Astrocyte (in vitro differentiated cells and primary cell): ENCODE data around the gene RIPK1. TPM values are rescaled to one million over a fixed set of nuclear protein-coding genes. Genes with fewer than 3 reads are reported as not detected.
A peak's percentile ranks its signal among the peaks of the same experiment; 100 is the strongest.
"Not testable (repeated sequence)": the region's sequence is repeated elsewhere in the genome, so short reads cannot be mapped to it uniquely, and the experiment has no call there.

Experiments
- DNase-seq: peaks from one replicate; pipeline ENCODE4 v3.0.0-alpha.2; 2010; ENCODE audit warnings: low read depth
- FAIRE-seq: peaks from 2 replicates; lab custom pipeline; 2011; peaks lifted over from hg19 to GRCh38; lab: Jason Lieb, UNC
- H2AFZ ChIP-seq: 2 replicates; pipeline ENCODE4 v1.6.0; 2012; ENCODE audit warnings: low read depth, low read length, inconsistent platforms
- H3K27ac ChIP-seq: 2 replicates; pipeline ENCODE4 v1.5.1; 2011; ENCODE audit warnings: low read depth, low read length, inconsistent platforms
- H3K27me3 ChIP-seq: 2 replicates; pipeline ENCODE4 v1.6.0; 2011; ENCODE audit warnings: low read length, inconsistent platforms; ENCODE audit not compliant: insufficient read depth
- H3K36me3 ChIP-seq: 2 replicates; pipeline ENCODE4 v1.5.1; 2011; ENCODE audit warnings: low read length, inconsistent platforms; ENCODE audit not compliant: insufficient read depth
- H3K4me1 ChIP-seq: 2 replicates; pipeline ENCODE4 v1.5.1; 2011; ENCODE audit warnings: low read length, inconsistent platforms; ENCODE audit not compliant: insufficient read depth
- H3K4me2 ChIP-seq: 2 replicates; pipeline ENCODE4 v1.6.0; 2012; ENCODE audit warnings: low read length, inconsistent platforms
- H3K4me3 ChIP-seq: 2 replicates; pipeline ENCODE4 v1.5.1; 2011; ENCODE audit warnings: low read depth, mild to moderate bottlenecking, low read length, inconsistent platforms; ENCODE audit not compliant: insufficient read depth
- H3K79me2 ChIP-seq: 2 replicates; pipeline ENCODE4 v1.6.0; 2012; ENCODE audit warnings: mild to moderate bottlenecking, low read length, inconsistent platforms; ENCODE audit not compliant: insufficient read depth
- H3K9ac ChIP-seq: 2 replicates; pipeline ENCODE4 v1.6.0; 2012; ENCODE audit warnings: mild to moderate bottlenecking, low read length, inconsistent platforms
- H3K9me3 ChIP-seq: 2 replicates; pipeline ENCODE4 v1.5.1; 2012; ENCODE audit warnings: low read depth, mild to moderate bottlenecking, low read length, inconsistent platforms; ENCODE audit not compliant: insufficient read depth
- H4K20me1 ChIP-seq: 2 replicates; pipeline ENCODE4 v1.6.0; 2012; ENCODE audit warnings: low read length, inconsistent platforms; ENCODE audit not compliant: insufficient read depth
- H3K27ac Mint-ChIP-seq: one replicate; pipeline ENCODE4 v1.8.0; 2021; ENCODE audit warnings: mild to moderate bottlenecking, mixed read lengths; ENCODE audit not compliant: unreplicated experiment
- H3K27me3 Mint-ChIP-seq: one replicate; pipeline ENCODE4 v1.8.0; 2021; ENCODE audit warnings: low read depth, mixed read lengths; ENCODE audit not compliant: unreplicated experiment
- H3K36me3 Mint-ChIP-seq: one replicate; pipeline ENCODE4 v1.8.0; 2021; ENCODE audit warnings: low read depth, mixed read lengths; ENCODE audit not compliant: unreplicated experiment
- H3K4me1 Mint-ChIP-seq: one replicate; pipeline ENCODE4 v1.8.0; 2021; ENCODE audit warnings: low read depth, mixed read lengths; ENCODE audit not compliant: unreplicated experiment
- H3K4me3 Mint-ChIP-seq: one replicate; pipeline ENCODE4 v1.8.0; 2021; ENCODE audit warnings: mild to moderate bottlenecking, moderate library complexity, mixed read lengths; ENCODE audit not compliant: unreplicated experiment
- H3K9me3 Mint-ChIP-seq: one replicate; pipeline ENCODE4 v1.8.0; 2021; ENCODE audit warnings: mild to moderate bottlenecking, mixed read lengths; ENCODE audit not compliant: unreplicated experiment
- EZH2 ChIP-seq: IDR thresholded peaks from 2 replicates; pipeline ENCODE4 v1.6.1; 2012; ENCODE audit warnings: mild to moderate bottlenecking, low read length, inconsistent platforms; ENCODE audit not compliant: insufficient read depth
- total RNA-seq: library from RNA; stranded (reverse); gene quantifications from 2 replicates; pipeline ENCODE4 v1.2.1, GENCODE V29; 2021
- TF ChIP-seq, protein P1 (sequence below): IDR thresholded peaks from 2 replicates; pipeline ENCODE4 v1.5.1; 2011; ENCODE audit warnings: low read depth, mild to moderate bottlenecking, inconsistent platforms, low read length, moderate library complexity; ENCODE audit not compliant: insufficient read depth

Gene RIPK1
- total RNA-seq, 1 donor from 2014 or later: 21.9 TPM

GRCh38 chr6:3052481-3053230 lies 15.6 kb upstream of the RIPK1 start:
- TF ChIP-seq, protein P1, sequence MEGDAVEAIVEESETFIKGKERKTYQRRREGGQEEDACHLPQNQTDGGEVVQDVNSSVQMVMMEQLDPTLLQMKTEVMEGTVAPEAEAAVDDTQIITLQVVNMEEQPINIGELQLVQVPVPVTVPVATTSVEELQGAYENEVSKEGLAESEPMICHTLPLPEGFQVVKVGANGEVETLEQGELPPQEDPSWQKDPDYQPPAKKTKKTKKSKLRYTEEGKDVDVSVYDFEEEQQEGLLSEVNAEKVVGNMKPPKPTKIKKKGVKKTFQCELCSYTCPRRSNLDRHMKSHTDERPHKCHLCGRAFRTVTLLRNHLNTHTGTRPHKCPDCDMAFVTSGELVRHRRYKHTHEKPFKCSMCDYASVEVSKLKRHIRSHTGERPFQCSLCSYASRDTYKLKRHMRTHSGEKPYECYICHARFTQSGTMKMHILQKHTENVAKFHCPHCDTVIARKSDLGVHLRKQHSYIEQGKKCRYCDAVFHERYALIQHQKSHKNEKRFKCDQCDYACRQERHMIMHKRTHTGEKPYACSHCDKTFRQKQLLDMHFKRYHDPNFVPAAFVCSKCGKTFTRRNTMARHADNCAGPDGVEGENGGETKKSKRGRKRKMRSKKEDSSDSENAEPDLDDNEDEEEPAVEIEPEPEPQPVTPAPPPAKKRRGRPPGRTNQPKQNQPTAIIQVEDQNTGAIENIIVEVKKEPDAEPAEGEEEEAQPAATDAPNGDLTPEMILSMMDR: no peak
- no peak for TF ChIP-seq EZH2
- H3K4me1 Mint-ChIP-seq: no peaks in the 10 kb centered on the region
- Histone ChIP-seq H3K79me2 (no peaks in the 10 kb centered on the region), H3K9ac (no peak overlapping the region), H3K27ac (no peak overlapping the region), H3K4me3 (no peak overlapping the region), H3K27me3 (no peaks in the 10 kb centered on the region), H3K36me3 (no peaks in the 10 kb centered on the region), H3K4me1 (peaks cover 4% of the 10 kb centered on the region), H2AFZ (peak overlapping the region; percentile 97), H3K4me2 (peak overlapping the region; percentile 86), H3K9me3 (no peaks in the 10 kb centered on the region), H4K20me1 (no peaks in the 10 kb centered on the region)
- H3K36me3 Mint-ChIP-seq: no peaks in the 10 kb centered on the region
- no peak for FAIRE-seq
- H3K27me3 Mint-ChIP-seq: peaks cover 31% of the 10 kb centered on the region
- peaks cover 2% of the 10 kb centered on the region for H3K9me3 Mint-ChIP-seq
- no peak overlapping the region for H3K4me3 Mint-ChIP-seq
- DNase-seq: no peak
- H3K27ac Mint-ChIP-seq: no peak overlapping the region

DNA sequence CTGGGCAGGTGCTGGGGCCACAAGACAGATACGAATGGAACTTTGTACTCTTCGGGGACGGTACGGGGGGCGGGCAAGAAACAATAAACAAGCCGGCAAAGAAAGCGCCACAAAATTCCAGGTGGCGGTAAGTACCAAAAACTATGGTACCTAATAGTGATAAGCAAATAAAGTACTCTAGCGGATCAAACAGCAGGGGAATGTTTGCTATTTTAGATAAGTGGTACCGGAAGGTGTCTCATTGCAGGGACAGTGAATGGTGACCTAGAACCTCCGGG lies 15.1 kb upstream of the RIPK1 start:
- H3K27me3 Mint-ChIP-seq: peaks cover 31% of the 10 kb centered on the region
- FAIRE-seq: no peak
- H3K27ac Mint-ChIP-seq: no peak overlapping the region
- H3K4me1 ChIP-seq: peaks cover 4% of the 10 kb centered on the region
- no peaks in the 10 kb centered on the region for H4K20me1 ChIP-seq
- H3K4me1 Mint-ChIP-seq: no peaks in the 10 kb centered on the region
- H3K36me3 ChIP-seq: no peaks in the 10 kb centered on the region
- H2AFZ ChIP-seq: peak overlapping the region; percentile 97
- DNase-seq: no peak
- H3K9me3 ChIP-seq: no peaks in the 10 kb centered on the region
- H3K9me3 Mint-ChIP-seq: peaks cover 2% of the 10 kb centered on the region
- no peaks in the 10 kb centered on the region for H3K36me3 Mint-ChIP-seq
- H3K79me2 ChIP-seq: no peaks in the 10 kb centered on the region
- no peak overlapping the region for H3K27ac ChIP-seq
- TF ChIP-seq, protein P1: no peak
- TF ChIP-seq EZH2: no peak
- no peak overlapping the region for H3K4me3 Mint-ChIP-seq
- H3K27me3 ChIP-seq: no peaks in the 10 kb centered on the region
- H3K4me3 ChIP-seq: peak overlapping the region; percentile 40
- H3K9ac ChIP-seq: peak overlapping the region; percentile 72
- H3K4me2 ChIP-seq: peak overlapping the region; percentile 86

- Histone ChIP-seq H3K4me3 (peak overlapping the region; percentile 39), H2AFZ (peak overlapping the region; percentile 74), H3K9ac (peak overlapping the region; percentile 72), H3K4me2 (peak overlapping the region; percentile 86)
- not testable (repeated sequence) for H3K4me1 ChIP-seq, H4K20me1 ChIP-seq, H3K27me3 ChIP-seq, H3K79me2 ChIP-seq, H3K9me3 ChIP-seq, H3K36me3 Mint-ChIP-seq, DNase-seq, H3K4me1 Mint-ChIP-seq, FAIRE-seq, H3K36me3 ChIP-seq, H3K27ac Mint-ChIP-seq, H3K9me3 Mint-ChIP-seq, H3K27ac ChIP-seq, H3K4me3 Mint-ChIP-seq
- H3K27me3 Mint-ChIP-seq: peaks cover 27% of the 10 kb centered on the region
These were observed 13.8 kb upstream of the RIPK1 start for GRCh38 chr6:3054229-3055157.

DNA sequence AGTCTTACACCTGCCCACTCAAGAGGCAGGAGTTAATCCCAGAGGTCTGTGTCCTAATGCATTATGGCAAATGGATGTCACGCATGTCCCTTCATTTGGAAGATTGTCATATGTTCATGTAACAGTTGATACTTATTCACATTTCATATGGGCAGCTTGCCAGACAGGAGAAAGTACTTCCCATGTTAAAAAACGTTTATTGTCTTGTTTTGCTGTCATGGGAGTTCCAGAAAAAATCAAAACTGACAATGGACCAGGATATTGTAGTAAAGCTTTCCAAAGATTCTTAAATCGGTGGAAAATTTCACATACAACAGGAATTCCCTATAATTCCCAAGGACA lies 13.2 kb upstream of the RIPK1 start:
- H3K4me2 ChIP-seq, H3K36me3 ChIP-seq, H3K4me1 Mint-ChIP-seq, H3K4me1 ChIP-seq, DNase-seq, H3K9me3 ChIP-seq, H3K36me3 Mint-ChIP-seq, H3K27me3 ChIP-seq, H3K27ac ChIP-seq, H3K27ac Mint-ChIP-seq, H3K79me2 ChIP-seq, H3K9me3 Mint-ChIP-seq, H2AFZ ChIP-seq, H3K9ac ChIP-seq, FAIRE-seq, H4K20me1 ChIP-seq, H3K4me3 ChIP-seq: not testable (repeated sequence)
- Mint-ChIP-seq H3K27me3 (peaks cover 24% of the 10 kb centered on the region), H3K4me3 (peak overlapping the region; percentile 20)
